Mucosa of rectum (tissue), 2 donors: ENCODE data around the gene TUBA4A.

Experiments used
- H3K27ac ChIP-seq, 2 donors: one replicate each; pipeline ENCODE4 v1.7.0; 2013; ENCODE audit warnings: inconsistent platforms in 2 of 2, low read depth in 2 of 2, low read length in 2 of 2
- H3K27me3 ChIP-seq, 2 donors: one replicate each; pipeline ENCODE4 v1.7.0; 2013; ENCODE audit warnings: low read length in 2 of 2; ENCODE audit not compliant: control insufficient read depth in 2 of 2, insufficient read depth in 2 of 2
- H3K36me3 ChIP-seq, 2 donors: one replicate each; pipeline ENCODE4 v1.7.0; 2013; ENCODE audit warnings: low read length in 2 of 2; ENCODE audit not compliant: control insufficient read depth in 2 of 2, insufficient read depth in 2 of 2
- H3K4me1 ChIP-seq, 2 donors: one replicate each; pipeline ENCODE4 v1.7.0; 2013; ENCODE audit warnings: low read length in 2 of 2, mild to moderate bottlenecking in 1 of 2; ENCODE audit not compliant: control insufficient read depth in 2 of 2, insufficient read depth in 2 of 2
- H3K4me3 ChIP-seq, 2 donors: one replicate each; pipeline ENCODE4 v1.7.0; 2013; ENCODE audit warnings: low read length in 2 of 2
- H3K9ac ChIP-seq, 2 donors: one replicate each; pipeline ENCODE4 v1.7.0; 2013; ENCODE audit warnings: low read length in 2 of 2, low read depth in 1 of 2, mild to moderate bottlenecking in 1 of 2
- H3K9me3 ChIP-seq, 2 donors: one replicate each; pipeline ENCODE4 v1.7.0; 2013; ENCODE audit warnings: low read length in 2 of 2; ENCODE audit not compliant: control insufficient read depth in 2 of 2
- donor health status: healthy.
- donor health status: Normal muscosa, but diverticular disease.

Gene TUBA4A

DNA sequence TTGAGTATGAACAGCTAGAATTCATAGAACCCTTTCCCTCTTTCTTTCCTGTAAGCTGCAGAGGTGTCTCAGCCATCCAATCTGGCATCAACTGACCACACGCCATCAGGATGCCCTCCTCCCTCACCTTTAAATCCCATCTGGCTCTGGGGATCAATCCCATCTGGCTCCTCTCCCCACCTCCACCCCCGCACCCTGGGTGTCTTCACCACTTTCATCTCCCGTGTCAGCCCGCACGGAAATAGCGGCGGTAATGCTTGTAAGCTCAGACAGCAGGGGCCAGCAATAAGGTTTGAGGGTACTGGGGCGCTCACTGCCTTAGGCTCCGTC lies 1.2 kb downstream of the TUBA4A start:
- peak overlapping the region; percentile 86 to 88 for H3K9ac ChIP-seq
- H3K9me3 ChIP-seq = no peaks in the 10 kb centered on the region
- H3K27ac ChIP-seq = peak overlapping the region; percentile 65 to 89
- peak overlapping the region; percentile 68 to 89 for H3K4me3 ChIP-seq
- no peaks in the 10 kb centered on the region for H3K27me3 ChIP-seq
- H3K4me1 ChIP-seq = peaks cover 54 to 59% of the 10 kb centered on the region in 2 donors
- H3K36me3 ChIP-seq = peaks cover 17 to 22% of the 10 kb centered on the region in 2 donors

DNA sequence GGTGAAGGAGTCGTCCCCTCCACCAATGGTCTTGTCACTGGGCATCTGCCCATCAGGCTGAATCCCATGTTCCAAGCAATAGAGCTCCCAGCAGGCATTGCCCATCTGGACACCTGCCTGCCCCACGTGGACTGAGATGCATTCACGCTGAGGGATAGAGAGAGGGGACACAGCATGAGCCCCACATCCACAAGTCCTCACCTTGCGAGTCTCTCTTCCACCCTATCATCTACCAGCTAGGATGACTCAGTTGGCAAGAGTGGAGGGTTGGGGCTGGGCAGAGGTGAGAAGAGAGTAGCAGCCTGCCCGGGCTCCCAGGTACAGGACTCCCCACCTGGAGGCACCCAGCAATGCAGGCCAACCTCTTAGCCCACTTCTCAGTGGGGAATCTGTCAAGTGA lies 1.6 kb downstream of the TUBA4A start:
- Histone ChIP-seq H3K9ac (peak overlapping the region in 1 of 2 donors; percentile 86), H3K4me3 (peak overlapping the region; percentile 68 to 89), H3K27me3 (no peaks in the 10 kb centered on the region), H3K36me3 (peaks cover 17 to 26% of the 10 kb centered on the region in 2 donors), H3K27ac (peak overlapping the region in 1 of 2 donors; percentile 89), H3K4me1 (peaks cover 58 to 63% of the 10 kb centered on the region in 2 donors), H3K9me3 (no peaks in the 10 kb centered on the region)

DNA sequence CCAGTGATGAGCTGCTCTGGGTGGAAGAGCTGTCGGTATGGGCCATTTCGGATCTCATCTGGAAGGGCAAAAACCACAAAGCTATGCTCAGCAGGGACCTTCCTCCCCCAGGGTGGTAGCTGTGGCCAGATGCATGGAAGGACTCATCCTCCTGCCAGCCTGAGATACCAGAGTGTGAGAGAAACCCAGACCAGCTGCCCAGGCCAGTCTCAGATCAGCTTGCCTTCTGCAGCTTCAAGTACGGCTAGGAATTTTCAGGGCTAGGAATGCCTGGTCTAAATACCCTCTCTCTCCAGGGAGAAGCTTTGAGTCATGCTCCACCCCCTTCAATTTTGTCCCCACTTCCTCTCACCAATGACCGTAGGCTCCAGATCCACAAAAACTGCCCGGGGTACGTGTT lies 2.1 kb downstream of the TUBA4A start:
- H3K4me1 ChIP-seq = peaks cover 62 to 66% of the 10 kb centered on the region in 2 donors
- H3K27ac ChIP-seq = peak overlapping the region in 1 of 2 donors; percentile 89
- H3K9me3 ChIP-seq = no peaks in the 10 kb centered on the region
- H3K27me3 ChIP-seq = no peaks in the 10 kb centered on the region
- H3K36me3 ChIP-seq = peaks cover 17 to 30% of the 10 kb centered on the region in 2 donors
- H3K9ac ChIP-seq = peak overlapping the region in 1 of 2 donors; percentile 9
- H3K4me3 ChIP-seq = peak overlapping the region in 1 of 2 donors; percentile 89

DNA sequence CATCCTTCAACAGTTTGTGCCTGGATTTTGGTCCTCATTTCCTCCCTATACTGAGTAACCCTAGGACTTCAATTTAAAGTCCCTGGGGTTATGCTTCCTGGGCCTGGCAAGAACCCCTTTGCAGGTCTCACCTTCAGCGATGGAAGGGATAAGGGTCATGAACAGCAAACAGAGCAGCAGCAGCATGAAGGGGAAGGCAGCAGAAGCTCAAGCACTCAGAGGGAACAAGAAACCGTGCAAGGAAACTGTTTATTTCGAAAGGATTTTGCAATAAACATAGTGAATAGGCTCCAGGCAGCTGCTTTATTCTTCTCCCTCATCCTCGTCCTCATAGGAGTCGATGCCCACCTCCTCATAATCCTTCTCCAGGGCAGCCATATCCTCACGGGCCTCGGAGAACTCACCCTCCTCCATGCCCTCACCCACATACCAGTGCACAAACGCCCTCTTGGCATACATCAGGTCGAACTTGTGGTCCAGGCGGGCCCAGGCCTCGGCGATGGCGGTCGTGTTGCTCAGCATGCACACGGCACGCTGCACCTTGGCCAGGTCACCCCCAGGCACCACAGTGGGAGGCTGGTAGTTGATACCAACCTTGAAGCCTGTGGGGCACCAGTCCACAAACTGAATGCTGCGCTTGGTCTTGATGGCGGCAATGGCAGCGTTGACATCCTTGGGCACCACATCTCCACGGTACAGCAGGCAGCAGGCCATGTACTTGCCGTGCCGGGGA lies 3.5 kb downstream of the TUBA4A start:
- peak overlapping the region; percentile 77 to 78 for H3K9ac ChIP-seq
- H3K4me3 ChIP-seq = peak overlapping the region; percentile 19 to 64
- peak overlapping the region; percentile 98 for H3K27ac ChIP-seq
- H3K27me3 ChIP-seq = no peaks in the 10 kb centered on the region
- peaks cover 17 to 32% of the 10 kb centered on the region in 2 donors for H3K36me3 ChIP-seq
- H3K9me3 ChIP-seq = no peaks in the 10 kb centered on the region
- H3K4me1 ChIP-seq = peaks cover 75 to 77% of the 10 kb centered on the region in 2 donors

DNA sequence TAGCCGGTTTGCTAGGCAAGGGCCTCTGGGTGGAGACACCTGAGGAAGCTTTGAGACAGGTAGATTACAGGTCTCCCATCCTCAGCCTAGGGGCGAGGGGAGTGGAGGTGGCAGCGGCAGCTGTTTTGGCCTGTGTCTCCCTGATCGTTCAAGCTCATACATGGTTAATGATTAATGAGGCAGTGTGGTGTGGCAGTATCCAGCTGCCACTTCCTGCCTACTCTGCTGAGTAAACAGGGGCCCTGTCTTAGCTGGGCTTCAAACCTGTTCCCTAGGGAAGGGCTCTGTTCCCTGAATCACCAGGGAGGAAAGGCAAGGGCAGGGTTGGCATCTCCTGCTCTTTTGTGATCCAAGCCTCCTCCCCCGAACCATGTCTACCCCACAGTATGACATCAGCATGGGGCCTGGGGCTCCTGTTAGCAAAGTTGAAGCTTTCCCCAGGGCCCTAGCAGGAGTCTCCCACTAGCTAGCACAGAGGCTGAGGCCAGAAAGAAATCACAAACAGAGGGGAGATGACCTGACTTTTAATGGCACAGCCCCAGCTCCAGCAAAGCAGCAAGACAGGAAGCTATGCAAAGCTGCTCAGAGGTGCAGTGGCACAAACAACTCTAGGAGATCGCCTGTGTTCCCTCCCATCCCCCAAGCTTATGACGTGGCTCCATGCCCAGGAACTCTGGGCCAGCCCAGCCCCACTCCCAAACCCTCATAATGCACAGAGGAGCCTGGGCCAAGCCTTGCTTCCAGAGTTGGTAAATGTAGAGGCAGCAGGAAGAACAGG lies 4.3 kb downstream of the TUBA4A start:
- peak overlapping the region; percentile 98 for H3K27ac ChIP-seq
- peaks cover 76 to 81% of the 10 kb centered on the region in 2 donors for H3K4me1 ChIP-seq
- peak overlapping the region; percentile 78 to 79 for H3K9ac ChIP-seq
- peak overlapping the region; percentile 52 to 64 for H3K4me3 ChIP-seq
- H3K27me3 ChIP-seq = no peaks in the 10 kb centered on the region
- no peaks in the 10 kb centered on the region for H3K9me3 ChIP-seq
- peaks cover 17 to 32% of the 10 kb centered on the region in 2 donors for H3K36me3 ChIP-seq

DNA sequence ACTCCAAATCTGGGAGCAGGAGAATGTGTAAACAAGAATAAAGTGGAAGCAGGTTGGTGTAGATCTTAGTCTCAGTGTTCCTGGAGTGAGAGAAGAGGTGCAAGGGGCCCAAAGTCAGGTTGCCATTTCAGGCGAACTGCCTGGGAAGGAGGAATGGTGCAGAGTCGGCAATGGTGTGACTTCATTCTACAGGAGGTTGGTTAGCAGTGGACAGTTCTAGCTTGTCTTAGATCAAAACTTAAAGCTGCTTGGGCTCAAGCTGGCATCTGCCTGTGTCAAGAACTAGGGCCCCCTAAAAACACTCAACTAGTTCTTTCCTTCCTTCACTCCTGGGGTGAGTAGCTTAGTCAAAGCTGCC lies 4.9 kb downstream of the TUBA4A start:
- no peaks in the 10 kb centered on the region for H3K27me3 ChIP-seq
- H3K4me1 ChIP-seq = peaks cover 74 to 81% of the 10 kb centered on the region in 2 donors
- peak overlapping the region; percentile 52 to 64 for H3K4me3 ChIP-seq
- peak overlapping the region; percentile 98 for H3K27ac ChIP-seq
- peak overlapping the region; percentile 78 to 79 for H3K9ac ChIP-seq
- H3K9me3 ChIP-seq = no peaks in the 10 kb centered on the region
- peaks cover 17 to 32% of the 10 kb centered on the region in 2 donors for H3K36me3 ChIP-seq

DNA sequence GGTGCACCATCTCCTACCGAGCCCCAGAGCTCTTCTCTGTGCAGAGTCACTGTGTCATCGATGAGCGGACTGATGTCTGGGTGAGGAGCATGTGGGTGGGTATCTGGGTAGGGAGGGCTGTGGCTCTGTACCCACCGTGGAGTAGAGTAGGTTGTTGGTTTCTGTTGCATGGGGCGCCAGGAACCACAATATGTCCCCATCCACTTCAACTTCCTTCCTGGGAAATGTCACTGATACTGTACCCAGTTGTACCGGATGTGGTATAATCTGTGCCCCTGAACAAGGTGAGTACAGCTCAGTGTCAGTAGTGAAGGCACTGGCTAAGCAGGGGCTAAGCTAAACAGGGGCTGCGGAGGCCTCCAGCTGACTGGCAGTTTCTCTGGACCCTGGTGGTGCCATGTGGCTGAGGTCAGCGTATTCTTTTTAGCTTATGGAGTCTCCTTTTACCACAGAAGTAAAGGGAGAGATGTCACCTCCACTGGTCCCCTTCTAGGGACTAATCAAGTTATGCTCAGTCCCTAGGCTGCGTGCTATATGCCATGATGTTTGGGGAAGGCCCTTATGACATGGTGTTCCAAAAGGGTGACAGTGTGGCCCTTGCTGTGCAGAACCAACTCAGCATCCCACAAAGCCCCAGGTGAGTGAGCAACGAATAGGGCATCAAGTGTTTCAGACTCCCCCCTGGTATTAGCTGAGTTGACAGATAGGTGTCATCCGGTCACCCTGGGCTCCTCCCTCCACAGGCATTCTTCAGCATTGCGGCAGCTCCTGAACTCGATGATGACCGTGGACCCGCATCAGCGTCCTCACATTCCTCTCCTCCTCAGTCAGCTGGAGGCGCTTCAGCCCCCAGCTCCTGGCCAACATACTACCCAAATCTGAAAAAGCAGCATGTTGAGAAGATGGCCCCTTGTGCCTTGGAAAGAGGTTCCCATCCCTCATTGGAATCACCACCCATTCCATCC lies 5.8 kb downstream of the TUBA4A start:
- Histone ChIP-seq H3K9me3 (no peaks in the 10 kb centered on the region), H3K36me3 (peaks cover 17 to 32% of the 10 kb centered on the region in 2 donors), H3K27me3 (no peaks in the 10 kb centered on the region), H3K4me3 (peak overlapping the region; percentile 14 to 64), H3K9ac (peak overlapping the region in 1 of 2 donors; percentile 28), H3K27ac (peak overlapping the region; percentile 98), H3K4me1 (peaks cover 76 to 78% of the 10 kb centered on the region in 2 donors)

DNA sequence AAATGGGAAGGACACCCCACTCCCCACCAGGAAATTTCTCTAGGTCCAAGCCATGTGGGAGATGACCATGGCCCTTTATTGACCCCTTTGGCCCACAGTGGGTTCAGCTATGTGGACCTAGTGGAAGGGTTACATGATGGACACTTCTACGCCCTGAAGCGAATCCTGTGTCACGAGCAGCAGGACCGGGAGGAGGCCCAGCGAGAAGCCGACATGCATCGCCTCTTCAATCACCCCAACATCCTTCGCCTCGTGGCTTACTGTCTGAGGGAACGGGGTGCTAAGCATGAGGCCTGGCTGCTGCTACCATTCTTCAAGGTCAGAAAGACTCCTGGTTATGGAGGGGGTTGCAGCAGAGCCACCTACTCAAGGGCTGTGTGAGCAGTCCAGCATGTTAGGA lies 7.2 kb downstream of the TUBA4A start:
- H3K27ac ChIP-seq = peak overlapping the region in 1 of 2 donors; percentile 98
- peaks cover 62 to 68% of the 10 kb centered on the region in 2 donors for H3K4me1 ChIP-seq
- H3K9me3 ChIP-seq = no peaks in the 10 kb centered on the region
- no peaks in the 10 kb centered on the region for H3K27me3 ChIP-seq
- H3K36me3 ChIP-seq = peaks cover 17 to 31% of the 10 kb centered on the region in 2 donors
- H3K9ac ChIP-seq = peak overlapping the region in 1 of 2 donors; percentile 97
- H3K4me3 ChIP-seq = peak overlapping the region in 1 of 2 donors; percentile 88

DNA sequence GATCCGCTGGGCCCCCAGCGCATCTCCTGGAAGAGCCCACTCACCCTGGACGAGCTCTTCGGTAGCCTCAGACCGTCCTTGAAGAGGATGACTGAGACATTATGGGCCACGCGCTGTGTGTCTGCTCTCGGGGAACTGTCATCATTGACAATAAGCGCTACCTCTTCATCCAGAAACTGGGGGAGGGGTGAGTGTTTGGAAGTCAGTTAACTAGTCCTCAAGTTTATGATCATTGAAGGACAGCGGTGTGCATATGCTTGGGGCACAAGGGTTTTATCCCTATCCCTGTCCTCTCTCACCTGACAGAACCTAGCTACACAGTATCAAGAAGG lies 7.9 kb downstream of the TUBA4A start:
- Histone ChIP-seq H3K27me3 (no peaks in the 10 kb centered on the region), H3K4me3 (peak overlapping the region; percentile 82 to 88), H3K27ac (peak overlapping the region; percentile 90 to 94), H3K9me3 (no peaks in the 10 kb centered on the region), H3K36me3 (peaks cover 14 to 27% of the 10 kb centered on the region in 2 donors), H3K4me1 (peaks cover 56 to 63% of the 10 kb centered on the region in 2 donors), H3K9ac (peak overlapping the region; percentile 90 to 97)
